Measurements from ENCODE around the gene BMPR1B. TPM values are rescaled to one million over a fixed set of nuclear protein-coding genes. Genes with fewer than 3 reads are reported as not detected.

The BMPR1B gene
- total and polyA plus RNA-seq, 2 of the 8 experiments (the other 6 are each of a cell fraction or from before 2014, with no cell fraction given) = 0.14 to 1.1 TPM

DNA sequence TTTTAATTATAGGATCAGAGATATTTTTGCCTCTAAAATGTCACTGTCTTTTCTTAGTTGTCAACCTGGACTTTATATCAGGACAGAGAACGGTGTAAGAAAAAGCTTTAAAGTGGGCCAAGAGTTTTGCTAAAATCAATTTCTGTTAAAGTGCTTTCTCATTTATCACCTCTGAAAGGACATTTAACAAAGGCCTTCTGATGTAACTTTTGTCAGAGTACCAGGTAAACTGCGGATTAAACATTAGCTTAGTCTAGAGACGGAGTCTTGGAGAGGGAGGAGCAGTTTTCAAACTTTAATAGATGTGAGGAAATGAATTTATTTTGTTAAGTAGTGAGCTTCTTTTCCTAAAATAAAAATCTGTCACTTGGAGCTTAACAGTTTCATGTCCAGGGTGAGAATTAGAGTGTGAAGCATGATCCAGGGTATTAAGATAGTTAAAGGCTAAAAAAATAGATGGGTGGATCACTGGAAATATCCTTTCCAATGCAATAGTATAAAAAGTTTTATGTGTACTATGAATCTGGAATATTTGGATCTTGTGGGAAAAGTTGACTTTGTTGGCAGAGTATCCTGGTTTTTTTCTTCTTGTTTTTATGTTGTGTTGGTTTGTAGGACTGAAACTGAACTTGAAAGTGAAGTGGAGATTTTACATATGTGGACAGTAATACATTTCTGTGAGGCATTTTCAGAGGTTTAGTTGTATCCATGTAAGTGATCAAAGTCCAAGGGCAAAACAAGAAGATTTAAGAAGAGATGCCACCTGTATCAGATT is 33.6 kb upstream of the BMPR1B start:
- no peaks in the 10 kb centered on the region for H3K27me3 ChIP-seq (replicated peaks in 1 of 4; ENCODE audit: control insufficient read depth in 3 of 4, extremely low read depth in 1 of 4, insufficient read depth in 3 of 4, low read length in 3 of 4)
- FAIRE-seq = no peak
- WGBS, 2 experiments (ENCODE audit: extremely low coverage in 1 of 2, insufficient coverage in 1 of 2, insufficient read length in 1 of 2, insufficient replicate concordance in 2 of 2, low coverage in 1 of 2, low lambda C conversion rate in 2 of 2, missing lambda C conversion rate in 1 of 2) = 93% methylated on average over 3 of the region's 3 CpGs; no CpG with 5 or more reads in 1 of the 2 experiments

More for the DNA sequence above, 33.6 kb upstream of the BMPR1B start:
- H4K8ac ChIP-seq (ENCODE audit: extremely low read depth, insufficient read depth, low read length) = no peak overlapping the region
- no peak overlapping the region for H2BK5ac ChIP-seq (ENCODE audit: low read depth, low read length)
- no peaks in the 10 kb centered on the region for H4K20me1 ChIP-seq (replicated peaks in 1 of 2; ENCODE audit: control insufficient read depth in 1 of 2, insufficient read depth in 2 of 2, low read length in 2 of 2)
- no peak overlapping the region for H2BK15ac ChIP-seq (ENCODE audit: low read length)
- no peaks in the 10 kb centered on the region for H3K4me1 ChIP-seq (replicated peaks in 1 of 4; ENCODE audit: control insufficient read depth in 3 of 4, insufficient read depth in 4 of 4, low read length in 3 of 4)
- H3K4ac ChIP-seq (replicated peaks; ENCODE audit: insufficient read length, low read depth, low read length) = no peak overlapping the region
- DNase-seq (ENCODE audit: low read depth in 1 of 2, low spot score in 2 of 2) = no peak
- ChIA-PET CTCF (ENCODE audit: partially characterized antibody) (interaction anchor here (0.6 to 0.9 kb wide), 2 partner anchors 9 to 11 kb away, joined by 3 read pairs; no protein-coding TSS in a partner anchor), POLR2A (ENCODE audit: partially characterized antibody) (no interaction called here)
- H3K79me1 ChIP-seq (ENCODE audit: low read depth, low read length) = no peaks in the 10 kb centered on the region
- no peak overlapping the region for H2BK20ac ChIP-seq (ENCODE audit: low read length)
- no peak overlapping the region for H3K9ac ChIP-seq (replicated peaks in 1 of 4; ENCODE audit: extremely low read depth in 1 of 4, low read depth in 3 of 4, low read length in 3 of 4)
- no peaks in the 10 kb centered on the region for H3K36me3 ChIP-seq (ENCODE audit: control insufficient read depth in 2 of 4, insufficient read depth in 4 of 4, low read length in 3 of 4)
- no peak overlapping the region for H2AK5ac ChIP-seq (ENCODE audit: low read depth, low read length)
- no peaks in the 10 kb centered on the region for H3K23me2 ChIP-seq (ENCODE audit: low read depth, low read length)
- H4K91ac ChIP-seq (replicated peaks; ENCODE audit: insufficient read length, low read length) = no peak overlapping the region
- H4K5ac ChIP-seq (ENCODE audit: insufficient read length, low read depth, low read length) = no peak overlapping the region
- no peaks in the 10 kb centered on the region for H3K9me3 ChIP-seq (ENCODE audit: insufficient read depth in 2 of 2, low read depth in 1 of 2, low read length in 1 of 2)
- TF ChIP-seq, protein P1, sequence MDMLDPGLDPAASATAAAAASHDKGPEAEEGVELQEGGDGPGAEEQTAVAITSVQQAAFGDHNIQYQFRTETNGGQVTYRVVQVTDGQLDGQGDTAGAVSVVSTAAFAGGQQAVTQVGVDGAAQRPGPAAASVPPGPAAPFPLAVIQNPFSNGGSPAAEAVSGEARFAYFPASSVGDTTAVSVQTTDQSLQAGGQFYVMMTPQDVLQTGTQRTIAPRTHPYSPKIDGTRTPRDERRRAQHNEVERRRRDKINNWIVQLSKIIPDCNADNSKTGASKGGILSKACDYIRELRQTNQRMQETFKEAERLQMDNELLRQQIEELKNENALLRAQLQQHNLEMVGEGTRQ (IDR thresholded peaks at IDR 0.05; ENCODE audit: low read length) = no peak
- TF ChIP-seq SRF (IDR thresholded peaks at IDR 0.05; ENCODE audit: low read depth, low read length) = no peak
- no peak for TF ChIP-seq MAFK (IDR thresholded peaks at IDR 0.05; ENCODE audit: low read depth, low read length)
- no peak for TF ChIP-seq EP300 (IDR thresholded peaks at IDR 0.05; ENCODE audit: borderline replicate concordance in 1 of 2, low read depth in 2 of 2, low read length in 2 of 2)
- TF ChIP-seq TCF12 (IDR thresholded peaks at IDR 0.05; ENCODE audit: low read depth, low read length) = no peak
- TF ChIP-seq FOSL1 (IDR thresholded peaks at IDR 0.05; ENCODE audit: insufficient read depth, low read depth, low read length) = no peak
- no peak for TF ChIP-seq ASH2L (IDR thresholded peaks at IDR 0.05; ENCODE audit: low read length)
- TF ChIP-seq SIX5 (IDR thresholded peaks at IDR 0.05; ENCODE audit: low read depth, low read length) = no peak
- TF ChIP-seq BRCA1 (IDR thresholded peaks at IDR 0.05; ENCODE audit: low read depth, low read length) = no peak
- TF ChIP-seq SIN3A (conservative IDR thresholded peaks at IDR 0.05 in 1 of 2, IDR thresholded peaks at IDR 0.05 in 1 of 2; ENCODE audit: low read depth in 1 of 2, low read length in 2 of 2) = no peak
- H3K27ac ChIP-seq (ENCODE audit: low read depth, low read length) = no peak overlapping the region
- H2BK120ac ChIP-seq (replicated peaks; ENCODE audit: low read depth, low read length) = no peak overlapping the region
- no peak overlapping the region for H3K4me3 ChIP-seq (ENCODE audit: extremely low read depth in 1 of 4, insufficient read depth in 2 of 4, low read depth in 3 of 4, low read length in 4 of 4)
- no peak overlapping the region for H3K23ac ChIP-seq (ENCODE audit: insufficient read length)
- no peak overlapping the region for H3K14ac ChIP-seq (ENCODE audit: insufficient read length)
- no peak overlapping the region for H3K56ac ChIP-seq (replicated peaks; ENCODE audit: insufficient read length, low read depth, low read length)
- no peak overlapping the region for H2AFZ ChIP-seq (ENCODE audit: low read length)
- H3K4me2 ChIP-seq (ENCODE audit: insufficient read depth in 1 of 2, low read depth in 2 of 2, low read length in 2 of 2) = no peak overlapping the region
- H3K79me2 ChIP-seq (ENCODE audit: control insufficient read depth in 1 of 2, insufficient read depth in 2 of 2, low read length in 2 of 2) = no peaks in the 10 kb centered on the region
- H2BK12ac ChIP-seq (ENCODE audit: low read depth, low read length) = no peak overlapping the region
- H3K18ac ChIP-seq (ENCODE audit: extremely low read depth, low read length) = no peak overlapping the region

All from H1 (cell line).